HepG2 (cell line): Measurements from ENCODE around the gene SERTAD2. TPM values are rescaled to one million over a fixed set of nuclear protein-coding genes. Genes with fewer than 3 reads are reported as not detected.

Experiments
- HIVEP1 ChIP-seq: sonication (generic); formaldehyde crosslinking; IDR thresholded peaks from 2 replicates; pipeline ENCODE4 v1.4.0; 2020; ENCODE audit warnings: mild to moderate bottlenecking, missing genetic modification reagents
- ISX ChIP-seq: sonication (generic); formaldehyde crosslinking; conservative IDR thresholded peaks from 2 replicates; pipeline ENCODE4 v1.5.0; 2020; ENCODE audit warnings: missing genetic modification reagents
- MBNL3 ChIP-seq: fragments of 250-450 bp; sonication (Bioruptor Pico); conservative IDR thresholded peaks from 2 replicates; pipeline ENCODE4 v1.8.0; 2022; ENCODE audit warnings: mild to moderate bottlenecking, inconsistent platforms
- MYNN ChIP-seq: sonication (generic); formaldehyde crosslinking; IDR thresholded peaks from 2 replicates; pipeline ENCODE4 v1.4.0; 2020; ENCODE audit warnings: mild to moderate bottlenecking, low read depth, missing genetic modification reagents
- TBL1XR1 ChIP-seq: fragments of 150-350 bp; IDR thresholded peaks from 2 replicates; pipeline ENCODE4 v1.6.1; 2014; ENCODE audit warnings: borderline replicate concordance, low read length; ENCODE audit not compliant: partially characterized antibody
- ZC3H13 ChIP-seq: sonication (generic); formaldehyde crosslinking; IDR thresholded peaks from 2 replicates; pipeline ENCODE4 v1.8.1; 2023; ENCODE audit warnings: mild to moderate bottlenecking, missing genetic modification reagents, moderate library complexity
- polyA plus RNA-seq, 8 experiments: library from polyadenylated mRNA; depleted of rRNA in 3 of 8; stranded (reverse) in 7 of 8; unstranded in 1 of 8; fragments of >200 nt; fragmentation: Illumina TruSeq in 4 of 8; extraction: Trizol in 4 of 8; gene quantifications; 2 replicates each; pipeline versions ENCODE4 v1.2.1 to v1.2.3, GENCODE V29; 2011 to 2016; ENCODE audit warnings: low read depth in 4 of 8, missing spikeins in 1 of 8, mixed read lengths in 1 of 8; ENCODE audit not compliant: insufficient read depth in 1 of 8
- total RNA-seq, 5 experiments: library from RNA; depleted of rRNA; stranded (reverse); fragments of >200 nt; fragmentation: Illumina TruSeq; extraction: Trizol; gene quantifications; 2 replicates each; pipeline ENCODE4 v1.2.3, GENCODE V29; 2016; ENCODE audit warnings: low read depth in 1 of 5
- TF ChIP-seq, protein P1 (sequence below): sonication (generic); formaldehyde crosslinking; IDR thresholded peaks from 2 replicates; pipeline ENCODE4 v1.8.1; 2022; ENCODE audit warnings: low read depth, mild to moderate bottlenecking, missing genetic modification reagents
- TF ChIP-seq, protein P2 (sequence below): sonication (generic); formaldehyde crosslinking; IDR thresholded peaks from 2 replicates; pipeline ENCODE4 v1.4.0; 2020; ENCODE audit warnings: mild to moderate bottlenecking, low read depth, missing genetic modification reagents
- TF ChIP-seq, protein P3 (sequence below): sonication (generic); formaldehyde crosslinking; IDR thresholded peaks from 2 replicates; pipeline ENCODE4 v1.8.0; 2022; ENCODE audit warnings: low read depth, missing genetic modification reagents
- TF ChIP-seq, protein P4 (sequence below): sonication (generic); formaldehyde crosslinking; IDR thresholded peaks from 2 replicates; pipeline ENCODE4 v1.4.0; 2020; ENCODE audit warnings: missing genetic modification reagents, mild to moderate bottlenecking, borderline replicate concordance
- TF ChIP-seq, protein P5 (sequence below): sonication (generic); formaldehyde crosslinking; IDR thresholded peaks from 2 replicates; pipeline ENCODE4 v1.4.0; 2020; ENCODE audit warnings: low read depth, mild to moderate bottlenecking, missing genetic modification reagents
- TF ChIP-seq, protein P6 (sequence below): sonication (generic); formaldehyde crosslinking; IDR thresholded peaks from 2 replicates; pipeline ENCODE4 v1.4.0; 2020; ENCODE audit warnings: missing genetic modification reagents

Gene SERTAD2
- total and polyA plus RNA-seq, 2 of the 13 experiments (the other 11 are each of a cell fraction or from before 2014, with no cell fraction given): 6.7 to 22.6 TPM

DNA sequence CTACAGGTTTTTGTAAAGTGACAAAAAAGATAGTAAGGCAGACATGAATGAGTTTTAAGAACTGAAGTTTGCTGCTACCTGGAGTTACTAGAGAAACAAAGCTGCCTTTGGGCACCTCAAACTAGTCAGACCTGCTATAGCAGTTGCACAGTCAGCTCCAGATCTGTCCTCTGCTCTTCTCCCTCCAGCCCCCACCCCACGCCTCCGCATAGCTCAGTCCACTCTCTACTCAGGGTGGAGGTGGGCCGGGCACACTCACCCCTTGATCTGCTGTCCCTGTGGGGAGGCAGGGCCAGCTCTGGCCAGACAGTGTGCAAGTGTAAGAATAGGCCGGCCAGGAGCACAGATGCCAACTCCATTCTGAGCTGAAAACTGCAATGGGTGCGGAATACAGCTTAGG lies 4.1 kb downstream of the SERTAD2 start (continued):
- no peak for TF ChIP-seq HIVEP1 (CRISPR knock-in tag)
- TF ChIP-seq, protein P1, sequence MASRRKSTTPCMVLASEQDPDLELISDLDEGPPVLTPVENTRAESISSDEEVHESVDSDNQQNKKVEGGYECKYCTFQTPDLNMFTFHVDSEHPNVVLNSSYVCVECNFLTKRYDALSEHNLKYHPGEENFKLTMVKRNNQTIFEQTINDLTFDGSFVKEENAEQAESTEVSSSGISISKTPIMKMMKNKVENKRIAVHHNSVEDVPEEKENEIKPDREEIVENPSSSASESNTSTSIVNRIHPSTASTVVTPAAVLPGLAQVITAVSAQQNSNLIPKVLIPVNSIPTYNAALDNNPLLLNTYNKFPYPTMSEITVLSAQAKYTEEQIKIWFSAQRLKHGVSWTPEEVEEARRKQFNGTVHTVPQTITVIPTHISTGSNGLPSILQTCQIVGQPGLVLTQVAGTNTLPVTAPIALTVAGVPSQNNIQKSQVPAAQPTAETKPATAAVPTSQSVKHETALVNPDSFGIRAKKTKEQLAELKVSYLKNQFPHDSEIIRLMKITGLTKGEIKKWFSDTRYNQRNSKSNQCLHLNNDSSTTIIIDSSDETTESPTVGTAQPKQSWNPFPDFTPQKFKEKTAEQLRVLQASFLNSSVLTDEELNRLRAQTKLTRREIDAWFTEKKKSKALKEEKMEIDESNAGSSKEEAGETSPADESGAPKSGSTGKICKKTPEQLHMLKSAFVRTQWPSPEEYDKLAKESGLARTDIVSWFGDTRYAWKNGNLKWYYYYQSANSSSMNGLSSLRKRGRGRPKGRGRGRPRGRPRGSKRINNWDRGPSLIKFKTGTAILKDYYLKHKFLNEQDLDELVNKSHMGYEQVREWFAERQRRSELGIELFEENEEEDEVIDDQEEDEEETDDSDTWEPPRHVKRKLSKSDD (CRISPR knock-in tag): no peak
- TF ChIP-seq, protein P2, sequence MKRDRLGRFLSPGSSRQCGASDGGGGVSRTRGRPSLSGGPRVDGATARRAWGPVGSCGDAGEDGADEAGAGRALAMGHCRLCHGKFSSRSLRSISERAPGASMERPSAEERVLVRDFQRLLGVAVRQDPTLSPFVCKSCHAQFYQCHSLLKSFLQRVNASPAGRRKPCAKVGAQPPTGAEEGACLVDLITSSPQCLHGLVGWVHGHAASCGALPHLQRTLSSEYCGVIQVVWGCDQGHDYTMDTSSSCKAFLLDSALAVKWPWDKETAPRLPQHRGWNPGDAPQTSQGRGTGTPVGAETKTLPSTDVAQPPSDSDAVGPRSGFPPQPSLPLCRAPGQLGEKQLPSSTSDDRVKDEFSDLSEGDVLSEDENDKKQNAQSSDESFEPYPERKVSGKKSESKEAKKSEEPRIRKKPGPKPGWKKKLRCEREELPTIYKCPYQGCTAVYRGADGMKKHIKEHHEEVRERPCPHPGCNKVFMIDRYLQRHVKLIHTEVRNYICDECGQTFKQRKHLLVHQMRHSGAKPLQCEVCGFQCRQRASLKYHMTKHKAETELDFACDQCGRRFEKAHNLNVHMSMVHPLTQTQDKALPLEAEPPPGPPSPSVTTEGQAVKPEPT: no peak
- no peak for TF ChIP-seq TBL1XR1
- no peak for TF ChIP-seq ISX (CRISPR knock-in tag)
- TF ChIP-seq, protein P3, sequence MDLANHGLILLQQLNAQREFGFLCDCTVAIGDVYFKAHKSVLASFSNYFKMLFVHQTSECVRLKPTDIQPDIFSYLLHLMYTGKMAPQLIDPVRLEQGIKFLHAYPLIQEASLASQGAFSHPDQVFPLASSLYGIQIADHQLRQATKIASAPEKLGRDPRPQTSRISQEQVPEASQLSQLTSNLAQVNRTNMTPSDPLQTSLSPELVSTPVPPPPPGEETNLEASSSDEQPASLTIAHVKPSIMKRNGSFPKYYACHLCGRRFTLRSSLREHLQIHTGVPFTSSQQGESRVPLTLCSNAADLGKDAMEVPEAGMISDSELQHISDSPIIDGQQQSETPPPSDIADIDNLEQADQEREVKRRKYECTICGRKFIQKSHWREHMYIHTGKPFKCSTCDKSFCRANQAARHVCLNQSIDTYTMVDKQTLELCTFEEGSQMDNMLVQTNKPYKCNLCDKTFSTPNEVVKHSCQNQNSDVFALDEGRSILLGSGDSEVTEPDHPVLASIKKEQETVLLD (CRISPR knock-in tag): no peak
- TF ChIP-seq, protein P4, sequence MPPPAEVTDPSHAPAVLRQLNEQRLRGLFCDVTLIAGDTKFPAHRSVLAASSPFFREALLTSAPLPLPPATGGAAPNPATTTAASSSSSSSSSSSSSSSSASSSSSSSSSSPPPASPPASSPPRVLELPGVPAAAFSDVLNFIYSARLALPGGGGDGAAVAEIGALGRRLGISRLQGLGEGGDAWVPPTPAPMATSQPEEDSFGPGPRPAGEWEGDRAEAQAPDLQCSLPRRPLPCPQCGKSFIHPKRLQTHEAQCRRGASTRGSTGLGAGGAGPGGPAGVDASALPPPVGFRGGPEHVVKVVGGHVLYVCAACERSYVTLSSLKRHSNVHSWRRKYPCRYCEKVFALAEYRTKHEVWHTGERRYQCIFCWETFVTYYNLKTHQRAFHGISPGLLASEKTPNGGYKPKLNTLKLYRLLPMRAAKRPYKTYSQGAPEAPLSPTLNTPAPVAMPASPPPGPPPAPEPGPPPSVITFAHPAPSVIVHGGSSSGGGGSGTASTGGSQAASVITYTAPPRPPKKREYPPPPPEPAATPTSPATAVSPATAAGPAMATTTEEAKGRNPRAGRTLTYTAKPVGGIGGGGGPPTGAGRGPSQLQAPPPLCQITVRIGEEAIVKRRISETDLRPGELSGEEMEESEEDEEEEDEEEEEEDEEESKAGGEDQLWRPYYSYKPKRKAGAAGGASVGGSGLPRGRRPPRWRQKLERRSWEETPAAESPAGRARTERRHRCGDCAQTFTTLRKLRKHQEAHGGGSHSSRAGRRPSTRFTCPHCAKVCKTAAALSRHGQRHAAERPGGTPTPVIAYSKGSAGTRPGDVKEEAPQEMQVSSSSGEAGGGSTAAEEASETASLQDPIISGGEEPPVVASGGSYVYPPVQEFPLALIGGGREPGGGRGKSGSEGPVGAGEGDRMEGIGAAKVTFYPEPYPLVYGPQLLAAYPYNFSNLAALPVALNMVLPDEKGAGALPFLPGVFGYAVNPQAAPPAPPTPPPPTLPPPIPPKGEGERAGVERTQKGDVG: no peak
- no peak for TF ChIP-seq MYNN (CRISPR knock-in tag)
- TF ChIP-seq, protein P5, sequence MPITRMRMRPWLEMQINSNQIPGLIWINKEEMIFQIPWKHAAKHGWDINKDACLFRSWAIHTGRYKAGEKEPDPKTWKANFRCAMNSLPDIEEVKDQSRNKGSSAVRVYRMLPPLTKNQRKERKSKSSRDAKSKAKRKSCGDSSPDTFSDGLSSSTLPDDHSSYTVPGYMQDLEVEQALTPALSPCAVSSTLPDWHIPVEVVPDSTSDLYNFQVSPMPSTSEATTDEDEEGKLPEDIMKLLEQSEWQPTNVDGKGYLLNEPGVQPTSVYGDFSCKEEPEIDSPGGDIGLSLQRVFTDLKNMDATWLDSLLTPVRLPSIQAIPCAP (CRISPR knock-in tag): no peak
- TF ChIP-seq MBNL3 (CRISPR knock-in tag): no peak
- TF ChIP-seq, protein P6, sequence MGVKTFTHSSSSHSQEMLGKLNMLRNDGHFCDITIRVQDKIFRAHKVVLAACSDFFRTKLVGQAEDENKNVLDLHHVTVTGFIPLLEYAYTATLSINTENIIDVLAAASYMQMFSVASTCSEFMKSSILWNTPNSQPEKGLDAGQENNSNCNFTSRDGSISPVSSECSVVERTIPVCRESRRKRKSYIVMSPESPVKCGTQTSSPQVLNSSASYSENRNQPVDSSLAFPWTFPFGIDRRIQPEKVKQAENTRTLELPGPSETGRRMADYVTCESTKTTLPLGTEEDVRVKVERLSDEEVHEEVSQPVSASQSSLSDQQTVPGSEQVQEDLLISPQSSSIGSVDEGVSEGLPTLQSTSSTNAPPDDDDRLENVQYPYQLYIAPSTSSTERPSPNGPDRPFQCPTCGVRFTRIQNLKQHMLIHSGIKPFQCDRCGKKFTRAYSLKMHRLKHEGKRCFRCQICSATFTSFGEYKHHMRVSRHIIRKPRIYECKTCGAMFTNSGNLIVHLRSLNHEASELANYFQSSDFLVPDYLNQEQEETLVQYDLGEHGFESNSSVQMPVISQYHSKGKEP (CRISPR knock-in tag): no peak
- no peak for TF ChIP-seq ZC3H13 (CRISPR knock-in tag)
